RWPE2 (cell line): ENCODE measurements around the gene VENTX.

Source experiments
- ATAC-seq: fragments of 200-7000 bp; cut with Tn5 transposase; 3 replicates; pipeline ENCODE4 v1.9.1; 2021; ENCODE audit warnings: low read depth
- DNase-seq: peaks from one replicate; pipeline ENCODE4 v3.0.0-alpha.2; 2020; ENCODE audit warnings: low spot score
- H3K27ac ChIP-seq: fragments of 450-650 bp; 2 replicates; pipeline ENCODE4 v1.5.1; 2017; ENCODE audit warnings: mild to moderate bottlenecking; ENCODE audit not compliant: poor library complexity, severe bottlenecking
- H3K27me3 ChIP-seq: fragments of 250-450 bp; sonication (Bioruptor Pico); 2 replicates; pipeline ENCODE4 v1.5.1; 2021; ENCODE audit warnings: mild to moderate bottlenecking, moderate library complexity; ENCODE audit not compliant: insufficient read depth, poor library complexity, severe bottlenecking
- H3K36me3 ChIP-seq: fragments of 250-450 bp; sonication (Bioruptor Pico); 2 replicates; pipeline ENCODE4 v1.5.1; 2020; ENCODE audit warnings: low read depth, mild to moderate bottlenecking, moderate library complexity
- H3K4me1 ChIP-seq: fragments of 250-450 bp; sonication (Bioruptor Pico); 2 replicates; pipeline ENCODE4 v1.5.1; 2021; ENCODE audit warnings: mild to moderate bottlenecking, moderate library complexity; ENCODE audit not compliant: insufficient read depth, poor library complexity, severe bottlenecking
- H3K4me3 ChIP-seq: fragments of 250-450 bp; sonication (Bioruptor Pico); 2 replicates; pipeline ENCODE4 v1.5.1; 2021; ENCODE audit warnings: mild to moderate bottlenecking, moderate library complexity; ENCODE audit not compliant: severe bottlenecking
- H3K9me3 ChIP-seq: fragments of 250-450 bp; sonication (Bioruptor Pico); 2 replicates; pipeline ENCODE4 v1.5.1; 2021; ENCODE audit warnings: mild to moderate bottlenecking, moderate library complexity; ENCODE audit not compliant: severe bottlenecking
- TF ChIP-seq, protein P1 (sequence below): fragments of 450-650 bp; IDR thresholded peaks from one replicate; pipeline ENCODE4 v1.5.1; 2017; ENCODE audit warnings: mild to moderate bottlenecking, moderate library complexity; ENCODE audit not compliant: poor library complexity, severe bottlenecking

Gene VENTX

DNA sequence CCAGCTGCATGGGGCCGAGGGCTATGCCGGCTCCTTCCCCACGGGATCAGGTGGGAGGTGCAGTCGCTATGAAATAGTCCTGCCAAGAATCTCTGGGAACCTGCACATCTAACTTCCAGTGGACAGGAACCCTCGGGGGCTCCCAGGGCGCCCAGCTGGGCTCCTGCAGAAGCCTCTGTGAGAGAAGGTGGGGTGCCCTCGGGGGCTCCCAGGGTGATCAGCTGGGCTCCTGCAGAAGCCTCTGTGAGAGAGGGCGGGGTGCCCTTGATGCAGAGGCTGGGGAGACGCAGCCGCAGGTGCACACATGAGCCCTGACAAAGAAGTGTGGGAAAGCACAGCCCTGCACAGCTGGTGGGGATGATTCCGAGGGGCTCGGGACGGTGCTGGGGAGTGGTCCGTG, 5.9 kb downstream of the VENTX start:
- ATAC-seq (no peak), DNase-seq (no peak)
- H3K4me1 ChIP-seq, result no peaks in the 10 kb centered on the region
- H3K27me3 ChIP-seq, result peaks cover 19% of the 10 kb centered on the region
- no peaks in the 10 kb centered on the region for H3K9me3 ChIP-seq
- H3K36me3 ChIP-seq, result no peaks in the 10 kb centered on the region
- H3K27ac ChIP-seq, result no peak overlapping the region
- H3K4me3 ChIP-seq, result no peak overlapping the region
- TF ChIP-seq, protein P1, sequence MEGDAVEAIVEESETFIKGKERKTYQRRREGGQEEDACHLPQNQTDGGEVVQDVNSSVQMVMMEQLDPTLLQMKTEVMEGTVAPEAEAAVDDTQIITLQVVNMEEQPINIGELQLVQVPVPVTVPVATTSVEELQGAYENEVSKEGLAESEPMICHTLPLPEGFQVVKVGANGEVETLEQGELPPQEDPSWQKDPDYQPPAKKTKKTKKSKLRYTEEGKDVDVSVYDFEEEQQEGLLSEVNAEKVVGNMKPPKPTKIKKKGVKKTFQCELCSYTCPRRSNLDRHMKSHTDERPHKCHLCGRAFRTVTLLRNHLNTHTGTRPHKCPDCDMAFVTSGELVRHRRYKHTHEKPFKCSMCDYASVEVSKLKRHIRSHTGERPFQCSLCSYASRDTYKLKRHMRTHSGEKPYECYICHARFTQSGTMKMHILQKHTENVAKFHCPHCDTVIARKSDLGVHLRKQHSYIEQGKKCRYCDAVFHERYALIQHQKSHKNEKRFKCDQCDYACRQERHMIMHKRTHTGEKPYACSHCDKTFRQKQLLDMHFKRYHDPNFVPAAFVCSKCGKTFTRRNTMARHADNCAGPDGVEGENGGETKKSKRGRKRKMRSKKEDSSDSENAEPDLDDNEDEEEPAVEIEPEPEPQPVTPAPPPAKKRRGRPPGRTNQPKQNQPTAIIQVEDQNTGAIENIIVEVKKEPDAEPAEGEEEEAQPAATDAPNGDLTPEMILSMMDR, result no peak

DNA sequence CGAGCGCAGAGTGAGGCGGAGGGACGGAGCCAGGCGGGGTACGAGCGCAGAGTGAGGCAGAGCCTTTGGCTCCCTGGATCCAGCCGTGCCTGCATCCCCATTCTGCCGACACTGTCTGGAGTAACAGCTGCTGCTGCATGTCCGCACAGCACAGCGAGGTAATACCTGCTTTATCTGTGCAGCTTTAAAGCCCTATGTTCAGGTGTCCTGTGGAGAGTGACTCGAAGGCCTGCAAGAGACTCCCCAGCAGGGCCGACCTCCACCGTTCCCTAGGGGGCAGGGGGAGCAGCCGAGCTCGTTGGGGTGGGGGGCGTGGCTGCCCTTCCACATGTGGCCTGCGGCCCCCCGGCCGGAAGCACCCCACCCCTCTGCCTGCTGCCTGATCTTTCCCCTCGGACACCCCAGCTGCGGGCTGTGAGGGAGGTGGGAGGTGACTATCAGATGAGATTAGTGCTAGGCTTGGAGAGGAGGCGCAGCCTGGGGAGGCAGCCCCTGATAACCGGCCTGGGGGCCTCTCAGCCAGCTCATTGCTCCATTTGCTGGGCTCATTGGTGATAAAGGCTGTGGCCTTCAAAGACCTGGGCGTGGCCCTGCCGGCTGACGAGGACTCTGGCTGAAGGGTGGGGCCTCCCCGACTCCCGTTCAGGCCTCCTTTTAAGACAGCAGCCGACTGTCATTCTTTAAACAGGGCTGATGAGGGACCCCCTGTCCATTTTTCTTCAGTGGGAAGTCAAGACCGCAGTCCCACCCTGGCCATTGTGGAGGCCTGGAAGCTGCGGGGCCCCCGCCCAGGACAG, 8.0 kb downstream of the VENTX start:
- DNase-seq (no peak), ATAC-seq (no peak)
- H3K4me1 ChIP-seq, result no peaks in the 10 kb centered on the region
- no peaks in the 10 kb centered on the region for H3K9me3 ChIP-seq
- no peak overlapping the region for H3K27ac ChIP-seq
- no peaks in the 10 kb centered on the region for H3K36me3 ChIP-seq
- TF ChIP-seq, protein P1, result no peak
- H3K4me3 ChIP-seq, result no peak overlapping the region
- peaks cover 11% of the 10 kb centered on the region for H3K27me3 ChIP-seq

DNA sequence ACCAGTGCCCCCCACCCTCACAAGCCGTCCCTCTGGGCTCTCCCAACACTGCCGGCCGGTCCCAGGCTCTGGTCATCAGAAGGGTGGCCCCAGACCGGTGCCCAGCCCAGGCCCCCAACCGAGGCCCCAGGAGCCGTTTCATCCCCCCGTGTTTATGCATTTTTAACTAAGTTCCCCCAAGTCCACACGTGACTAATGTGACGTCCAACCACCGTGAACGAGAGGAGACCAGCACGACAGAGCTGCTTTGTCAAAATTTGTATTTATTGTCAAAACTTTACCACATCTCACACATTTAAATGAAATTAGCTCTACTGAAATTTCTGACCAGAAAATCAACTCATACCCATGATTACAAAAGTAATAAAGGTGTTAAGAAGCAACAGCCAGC, 8.6 kb downstream of the VENTX start:
- Histone ChIP-seq H3K27me3 (peaks cover 5% of the 10 kb centered on the region), H3K9me3 (no peaks in the 10 kb centered on the region), H3K4me1 (no peaks in the 10 kb centered on the region), H3K36me3 (no peaks in the 10 kb centered on the region), H3K4me3 (no peak overlapping the region), H3K27ac (no peak overlapping the region)
- ATAC-seq (no peak), DNase-seq (no peak)
- TF ChIP-seq, protein P1, result no peak

DNA sequence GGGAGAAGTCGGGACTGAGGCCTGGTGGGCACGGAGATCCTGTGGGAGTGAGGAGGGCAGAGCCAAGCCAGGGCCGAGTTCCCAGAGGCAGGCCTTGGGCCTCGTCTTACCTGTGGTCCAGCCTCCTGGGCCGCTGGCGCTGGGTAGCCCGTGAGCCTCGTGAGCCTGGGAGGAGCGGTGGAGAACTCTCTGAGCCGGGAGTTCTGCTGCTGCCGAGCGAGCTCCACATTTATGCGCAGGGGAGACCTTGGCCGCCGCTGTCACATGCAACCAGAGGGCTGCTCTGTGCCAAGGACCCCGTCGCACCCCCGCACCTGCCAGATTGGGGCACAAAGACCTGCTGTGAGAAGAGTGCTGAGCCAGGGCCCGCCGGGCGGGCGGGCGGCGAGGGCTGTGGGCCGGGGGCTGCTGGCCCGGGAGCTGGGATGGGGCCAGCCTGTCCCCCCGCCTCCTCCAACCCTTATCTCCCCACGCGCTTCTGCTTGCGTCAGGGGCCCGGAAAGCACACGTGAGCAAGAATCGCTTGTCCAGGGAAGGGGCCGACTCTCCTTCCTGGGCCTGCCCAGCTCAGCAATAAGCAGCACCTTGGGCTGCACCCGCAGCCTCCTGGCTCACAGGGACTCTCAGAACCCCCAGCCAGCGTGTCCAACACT, 10.2 kb downstream of the VENTX start:
- Histone ChIP-seq H3K36me3 (no peaks in the 10 kb centered on the region), H3K27ac (no peak overlapping the region), H3K9me3 (no peaks in the 10 kb centered on the region), H3K4me3 (no peak overlapping the region), H3K27me3 (no peaks in the 10 kb centered on the region), H3K4me1 (no peaks in the 10 kb centered on the region)
- TF ChIP-seq, protein P1, result no peak
- ATAC-seq (no peak), DNase-seq (no peak)

DNA sequence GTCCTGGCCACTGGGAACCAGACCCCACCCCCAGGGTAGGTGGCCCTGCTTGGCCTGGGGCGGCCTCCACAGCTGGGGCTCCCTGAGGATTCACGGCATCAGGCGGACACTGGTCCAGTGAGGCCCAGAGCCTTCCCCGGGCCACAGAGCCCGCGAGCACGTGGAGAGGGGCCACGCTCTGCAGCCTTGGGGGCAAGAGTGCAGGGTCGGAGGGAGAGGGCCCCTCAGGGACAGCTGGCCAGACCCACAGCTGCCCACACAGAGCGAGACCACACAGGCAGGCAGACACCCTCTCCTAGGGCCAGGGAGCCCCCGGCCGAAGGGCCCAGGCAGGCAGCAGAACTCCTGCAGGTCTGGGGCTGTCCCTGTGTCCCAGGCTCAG, 10.7 kb downstream of the VENTX start:
- ATAC-seq, result no peak
- H3K27me3 ChIP-seq, result no peaks in the 10 kb centered on the region

More for the DNA sequence above, 10.7 kb downstream of the VENTX start:
- Histone ChIP-seq H3K36me3 (no peaks in the 10 kb centered on the region), H3K9me3 (no peaks in the 10 kb centered on the region), H3K4me1 (no peaks in the 10 kb centered on the region), H3K27ac (no peak overlapping the region), H3K4me3 (no peak overlapping the region)
- no peak for DNase-seq
- TF ChIP-seq, protein P1, result no peak
